ENCODE data around the gene VPS11.

GRCh38 chr11:119044708-119045107 lies 22.9 kb upstream of the VPS11 start:
- TF ChIP-seq CTCF (conservative IDR thresholded peaks at IDR 0.05; ENCODE audit: low read depth, low read length) = no peak; the same call in 1 of the 2 replicates
- TF ChIP-seq EZH2phosphoT487 (IDR thresholded peaks at IDR 0.05; ENCODE audit: borderline replicate concordance, low read length) = no peak

Measured in PC-3 (cell line).